H54 (cell line): ENCODE data around the gene ST8SIA2.

ENCODE experiments used
- DNase-seq: peaks from one replicate; pipeline ENCODE4 v3.0.0; 2011; ENCODE audit warnings: low spot score, mixed read lengths; ENCODE audit not compliant: insufficient read length
- FAIRE-seq: peaks from 3 replicates; lab custom pipeline; 2011; peaks lifted over from hg19 to GRCh38; lab: Jason Lieb, UNC
- POLR2A ChIP-seq: IDR thresholded peaks from 2 replicates; pipeline ENCODE4 v1.6.1; 2011; ENCODE audit warnings: low read depth, mild to moderate bottlenecking, low read length

ST8SIA2 gene, protein sequence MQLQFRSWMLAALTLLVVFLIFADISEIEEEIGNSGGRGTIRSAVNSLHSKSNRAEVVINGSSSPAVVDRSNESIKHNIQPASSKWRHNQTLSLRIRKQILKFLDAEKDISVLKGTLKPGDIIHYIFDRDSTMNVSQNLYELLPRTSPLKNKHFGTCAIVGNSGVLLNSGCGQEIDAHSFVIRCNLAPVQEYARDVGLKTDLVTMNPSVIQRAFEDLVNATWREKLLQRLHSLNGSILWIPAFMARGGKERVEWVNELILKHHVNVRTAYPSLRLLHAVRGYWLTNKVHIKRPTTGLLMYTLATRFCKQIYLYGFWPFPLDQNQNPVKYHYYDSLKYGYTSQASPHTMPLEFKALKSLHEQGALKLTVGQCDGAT

DNA sequence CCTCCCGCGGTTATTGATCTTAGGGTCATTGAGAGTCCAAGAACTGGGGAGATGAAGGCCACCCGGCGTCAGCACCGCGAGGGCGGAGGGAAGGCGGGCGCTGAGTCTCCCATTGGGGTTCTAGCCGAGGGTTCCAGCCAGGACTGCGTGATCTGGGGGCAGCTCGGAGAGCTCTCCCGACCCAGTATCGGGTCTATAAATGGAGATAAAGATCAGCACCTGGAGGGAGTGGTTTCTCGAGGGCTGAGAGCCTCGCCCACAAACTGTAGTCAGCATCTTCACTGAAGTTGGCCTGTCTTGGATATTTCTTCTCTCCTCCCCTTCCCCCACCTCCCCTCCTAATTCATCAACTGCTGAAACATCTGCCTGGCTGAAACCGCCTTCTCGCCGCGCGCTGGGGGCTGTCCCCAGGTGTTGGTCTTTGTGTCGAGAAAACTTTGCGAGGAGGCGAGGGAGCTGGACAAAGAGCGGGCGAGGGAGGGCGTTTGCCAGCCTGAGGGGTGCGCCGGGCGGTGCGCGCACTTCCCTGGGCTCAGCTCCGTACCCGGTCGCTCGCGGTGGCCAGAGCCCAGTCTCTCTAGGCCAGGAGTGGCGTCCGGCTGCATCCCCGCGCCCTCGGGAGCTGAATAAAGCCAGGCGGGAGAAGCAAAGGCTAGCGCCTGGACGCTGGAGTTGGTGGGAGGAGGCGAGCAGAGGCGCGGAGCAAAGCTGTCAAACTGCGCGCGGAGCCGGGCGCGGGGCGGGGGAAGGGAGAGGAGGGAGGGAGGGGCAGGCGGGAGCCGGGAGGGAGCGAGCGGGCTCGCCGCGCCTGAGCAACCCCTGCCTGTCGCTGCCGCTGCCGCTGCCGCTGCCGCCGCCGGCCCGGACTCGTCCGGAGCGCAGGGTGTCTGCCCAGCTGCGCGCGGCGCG, at the start of gene ST8SIA2:
TSS of gene ST8SIA2 (plus strand) at position 811 of the 909 bp plus-strand sequence. CDS start 184 bp downstream, outside the sequence.
- DNase-seq, result no peak
- FAIRE-seq, result no peak
- TF ChIP-seq POLR2A, result no peak

DNA sequence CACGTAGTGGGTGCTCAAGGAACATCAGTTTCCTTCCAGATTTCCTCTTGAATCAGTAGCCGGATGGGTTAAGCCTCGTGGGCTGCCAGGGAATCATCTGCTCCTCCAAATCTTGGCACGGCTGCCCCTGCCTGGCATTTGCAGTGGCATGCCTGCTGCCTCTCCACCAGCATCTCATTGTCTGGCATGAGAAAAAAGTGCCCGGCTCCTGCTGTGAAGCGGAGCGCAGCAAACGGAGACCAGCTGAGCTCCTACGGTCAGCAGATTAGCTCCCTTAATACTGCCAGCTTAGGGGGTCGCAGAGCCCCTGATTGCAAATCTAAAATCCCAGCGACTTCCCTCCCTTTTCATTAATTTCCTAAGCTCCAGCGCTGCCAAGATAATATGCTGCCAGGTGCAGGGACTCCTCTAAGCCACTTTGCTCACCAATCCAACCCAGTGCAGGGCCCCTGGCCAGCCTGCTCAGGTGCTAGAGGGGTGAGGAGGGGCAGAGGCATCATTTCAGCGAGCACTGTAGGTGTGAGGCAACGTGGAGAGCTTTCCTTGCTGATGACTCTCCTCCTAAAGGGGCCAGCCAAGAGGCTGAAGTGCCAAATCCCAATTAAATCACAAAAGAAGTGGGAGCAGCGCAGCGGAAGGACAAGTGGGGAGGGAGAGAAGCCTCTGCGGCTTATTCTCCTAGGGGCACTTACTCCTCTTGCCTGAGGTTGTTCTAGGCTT, 49.6 kb upstream of the ST8SIA2 start:
- FAIRE-seq (no peak), DNase-seq (no peak)
- TF ChIP-seq POLR2A, result no peak

DNA sequence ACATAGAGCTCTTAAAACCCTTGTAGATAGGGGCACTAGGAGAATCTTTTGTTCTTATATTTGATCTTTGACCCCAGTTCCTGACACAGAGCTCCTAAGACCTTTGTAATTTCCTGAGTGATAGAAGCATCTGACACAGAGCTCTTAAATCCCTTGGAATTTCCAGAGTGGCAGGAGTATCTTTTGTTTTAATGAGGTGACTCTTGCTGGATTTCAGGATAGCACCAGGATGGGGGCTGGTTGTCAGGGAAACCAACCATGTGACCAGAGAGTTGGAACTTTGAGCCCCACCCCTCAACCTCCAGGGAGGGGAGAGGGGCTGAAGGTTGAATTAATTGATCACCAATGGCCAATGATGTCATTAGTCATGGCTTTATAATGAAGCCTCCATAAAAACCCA, 47.6 kb upstream of the ST8SIA2 start:
- no peak for TF ChIP-seq POLR2A
- FAIRE-seq, result no peak

DNA sequence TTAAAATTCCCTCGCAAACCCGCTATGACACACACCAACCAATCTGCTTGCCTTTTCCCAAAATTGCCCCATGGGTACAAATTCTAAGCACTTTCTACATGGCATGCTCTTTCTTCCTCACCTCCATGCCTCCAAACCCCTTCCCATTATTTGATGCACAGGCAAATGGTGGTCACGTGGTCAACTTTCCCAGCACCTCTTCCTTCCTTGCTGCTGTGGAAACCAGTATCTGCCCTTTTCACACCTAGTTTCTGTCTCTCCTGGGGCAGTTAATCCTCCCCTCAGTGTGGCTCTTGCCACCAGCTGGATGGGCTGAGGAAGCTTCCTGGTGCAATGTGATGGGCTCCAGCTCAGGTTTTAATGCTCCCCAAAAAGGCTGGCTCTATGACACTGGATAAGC, 38.4 kb upstream of the ST8SIA2 start:
- no peak for DNase-seq
- TF ChIP-seq POLR2A, result no peak
- FAIRE-seq, result no peak

More for the DNA sequence above, 47.6 kb upstream of the ST8SIA2 start:
- DNase-seq, result no peak

DNA sequence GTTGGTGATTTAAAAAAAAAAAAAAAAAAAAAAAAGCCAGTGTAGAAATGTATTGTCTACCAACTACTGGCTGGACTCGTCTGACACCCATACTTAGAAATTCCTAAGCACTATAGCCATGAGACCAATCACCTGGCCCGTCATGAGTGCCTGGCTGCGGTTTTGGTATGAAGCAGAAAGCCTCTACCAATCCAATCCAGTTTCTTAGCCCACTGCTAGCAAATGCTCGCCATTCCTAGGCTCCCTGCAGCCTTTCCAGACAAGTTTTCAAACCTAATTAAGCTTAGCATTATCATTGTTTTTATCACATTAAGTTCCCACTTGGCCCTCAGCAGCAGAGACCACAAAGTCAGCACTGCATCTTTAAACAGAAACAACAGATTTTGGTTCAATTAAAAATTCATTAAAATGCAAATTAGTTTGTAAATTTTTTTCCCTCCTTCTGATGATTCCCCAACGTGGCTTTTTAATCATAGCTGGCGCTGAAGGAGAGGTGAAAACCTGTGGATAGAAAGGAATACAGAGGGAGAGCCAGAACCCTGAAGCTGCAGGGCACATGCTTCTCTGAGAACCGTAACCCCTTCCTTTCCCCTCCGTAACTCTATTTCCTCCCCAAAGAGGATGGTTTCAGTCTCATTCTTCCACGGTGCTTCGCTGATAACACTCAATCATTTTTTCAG, 32.2 kb upstream of the ST8SIA2 start:
- TF ChIP-seq POLR2A, result no peak
- DNase-seq (no peak), FAIRE-seq (no peak)

DNA sequence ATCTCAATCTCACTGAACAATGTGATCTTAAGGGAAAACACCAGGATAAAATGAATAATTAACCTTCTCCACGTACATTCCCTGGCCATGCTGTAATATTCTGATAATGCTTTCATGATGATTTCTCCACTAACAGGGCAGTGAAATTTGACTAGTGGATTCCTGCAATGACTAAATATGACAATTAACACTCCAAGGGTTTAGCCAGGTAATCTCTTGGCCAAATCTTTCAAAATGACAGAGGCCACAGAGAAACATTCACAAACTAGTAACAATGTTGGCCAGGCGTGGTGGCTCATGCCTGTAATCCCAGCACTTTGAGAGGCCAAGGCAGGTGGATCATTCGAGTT, 31.7 kb upstream of the ST8SIA2 start:
- TF ChIP-seq POLR2A, result no peak
- FAIRE-seq (no peak), DNase-seq (no peak)

DNA sequence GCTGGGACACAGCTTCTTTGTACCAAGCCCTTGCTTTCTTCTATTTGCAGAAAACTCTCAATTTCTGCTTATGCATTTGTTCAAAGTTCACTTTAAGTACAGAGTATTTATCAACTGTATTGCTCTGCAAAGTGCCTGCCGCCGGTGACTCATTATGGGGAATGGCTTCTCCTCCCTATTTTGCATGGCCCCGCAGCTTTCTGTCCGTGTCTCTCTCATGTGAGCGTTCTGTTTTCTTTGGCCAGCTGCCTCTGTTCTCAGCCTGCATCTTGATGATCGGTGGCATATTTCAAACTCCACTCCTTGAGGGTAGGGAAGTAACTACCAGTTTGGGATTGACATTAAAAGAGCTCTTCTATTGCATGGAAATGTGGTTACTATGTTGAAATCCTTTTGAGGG, 28.6 kb upstream of the ST8SIA2 start:
- DNase-seq (no peak), FAIRE-seq (no peak)
- TF ChIP-seq POLR2A, result no peak

DNA sequence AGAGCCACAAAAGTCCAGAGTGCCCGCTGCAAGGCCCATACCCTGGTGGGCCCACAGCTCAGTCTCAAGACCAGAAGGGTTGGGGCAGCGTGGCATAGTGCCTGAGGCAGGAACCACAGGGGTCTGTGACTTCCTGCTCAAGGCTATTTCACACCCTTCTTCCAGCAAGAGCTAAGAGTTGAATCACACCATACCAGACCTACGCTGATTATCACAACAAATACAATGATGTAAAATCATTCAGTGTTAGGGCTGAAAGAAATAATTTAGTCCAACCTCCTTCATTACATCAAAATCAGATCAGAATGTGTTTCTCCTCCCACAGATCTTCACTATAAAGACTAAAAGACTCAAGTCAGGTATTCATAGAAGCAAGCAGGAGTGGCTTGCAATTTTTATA, 27.8 kb upstream of the ST8SIA2 start:
- no peak for FAIRE-seq

DNA sequence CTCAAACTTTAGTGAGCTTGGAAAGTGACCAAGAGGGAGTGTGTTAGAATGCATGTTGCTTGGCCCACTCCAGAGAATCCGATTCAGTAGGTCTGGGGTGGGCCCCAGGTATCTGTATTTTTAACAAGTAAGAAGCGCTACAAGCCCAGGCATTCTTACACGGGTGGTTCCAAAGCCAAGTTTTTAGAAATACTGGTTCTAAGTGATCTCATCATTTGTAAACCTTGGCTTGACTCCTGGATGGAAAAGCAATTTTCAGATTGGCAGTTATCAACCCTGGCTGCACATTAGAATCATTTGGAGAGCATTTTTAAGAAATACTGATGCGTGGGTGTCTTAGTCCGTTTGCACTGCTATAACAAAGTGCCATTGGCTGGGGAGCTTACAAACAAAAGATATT, 27.3 kb upstream of the ST8SIA2 start:
- DNase-seq, result no peak
- TF ChIP-seq POLR2A, result no peak
- FAIRE-seq, result no peak

More for the DNA sequence above, 27.8 kb upstream of the ST8SIA2 start:
- no peak for DNase-seq
- no peak for TF ChIP-seq POLR2A

DNA sequence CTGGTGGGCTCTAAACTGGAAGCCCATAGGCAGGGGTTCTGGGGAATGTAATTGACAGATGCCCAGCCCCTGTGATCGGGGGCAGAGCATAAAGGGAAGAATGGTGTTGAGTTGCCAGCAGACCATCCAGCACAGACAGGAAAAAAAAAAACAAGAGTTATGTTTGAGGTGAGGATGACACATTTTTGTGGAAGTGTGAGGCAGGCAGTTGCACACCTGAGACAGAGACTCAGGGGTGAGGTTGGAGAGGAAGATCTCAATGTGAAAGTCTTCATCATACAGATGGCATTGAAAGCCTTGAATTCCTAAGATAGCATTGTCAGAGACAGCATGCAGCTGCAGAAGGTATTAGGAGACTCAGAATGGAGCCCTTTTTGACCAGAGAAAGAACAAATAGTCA, 18.6 kb upstream of the ST8SIA2 start:
- DNase-seq, result no peak
- TF ChIP-seq POLR2A, result no peak
- no peak for FAIRE-seq

DNA sequence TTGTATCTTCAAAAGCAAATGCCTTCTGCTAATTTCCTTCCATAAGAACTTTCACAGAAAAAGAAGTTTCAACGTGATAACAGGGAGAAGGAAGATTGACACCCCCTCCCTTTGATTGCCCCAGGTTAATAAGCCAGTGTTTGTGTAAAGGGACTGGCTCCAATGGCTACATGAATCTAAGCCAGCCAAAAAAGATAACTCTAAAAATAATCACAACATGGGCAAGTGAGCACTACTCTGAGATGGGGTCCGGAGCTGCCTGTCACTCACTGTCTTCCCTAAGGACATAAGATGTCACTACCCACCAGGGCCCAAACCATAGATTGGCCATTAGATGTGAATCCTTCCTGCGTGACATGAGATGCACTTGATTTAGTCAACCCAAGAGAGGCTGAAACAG, 17.6 kb upstream of the ST8SIA2 start:
- no peak for FAIRE-seq
- DNase-seq, result no peak
- TF ChIP-seq POLR2A, result no peak

DNA sequence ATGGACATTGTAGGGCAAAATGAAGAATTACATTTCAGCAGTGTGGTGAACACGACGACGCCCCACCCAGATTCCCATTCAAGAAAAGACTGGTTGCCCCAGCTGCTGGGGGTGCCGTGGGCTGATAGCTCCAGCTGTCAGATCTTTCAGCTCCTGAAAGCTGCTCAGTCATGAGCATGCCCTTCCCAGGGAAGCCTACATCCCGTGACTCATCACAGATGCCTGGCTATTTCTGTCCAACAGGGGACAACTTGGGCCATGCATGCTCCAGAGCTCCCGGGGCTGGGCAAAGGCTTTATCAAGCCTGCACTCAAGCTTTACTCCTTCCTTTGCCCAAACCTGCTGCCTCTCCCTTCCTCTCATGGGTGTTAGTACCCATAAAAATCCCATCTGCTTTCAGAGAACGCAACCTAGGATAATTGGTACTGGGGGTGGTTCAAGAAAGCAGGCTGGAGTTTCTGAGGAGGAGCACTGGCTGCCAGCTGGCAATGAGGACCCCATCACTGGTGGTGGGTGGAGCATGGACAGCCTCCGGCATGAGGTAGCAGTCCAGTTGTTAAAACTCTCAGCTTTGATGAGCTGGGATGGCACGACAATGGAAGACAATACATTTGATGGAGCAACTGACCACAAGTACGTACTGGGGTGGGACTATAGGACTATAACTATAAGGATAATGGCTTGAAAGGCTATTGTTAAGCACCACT, 16.4 kb upstream of the ST8SIA2 start:
- DNase-seq (no peak), FAIRE-seq (no peak)
- no peak for TF ChIP-seq POLR2A
